Measurements from ENCODE around the gene PRND.

PRND gene

DNA sequence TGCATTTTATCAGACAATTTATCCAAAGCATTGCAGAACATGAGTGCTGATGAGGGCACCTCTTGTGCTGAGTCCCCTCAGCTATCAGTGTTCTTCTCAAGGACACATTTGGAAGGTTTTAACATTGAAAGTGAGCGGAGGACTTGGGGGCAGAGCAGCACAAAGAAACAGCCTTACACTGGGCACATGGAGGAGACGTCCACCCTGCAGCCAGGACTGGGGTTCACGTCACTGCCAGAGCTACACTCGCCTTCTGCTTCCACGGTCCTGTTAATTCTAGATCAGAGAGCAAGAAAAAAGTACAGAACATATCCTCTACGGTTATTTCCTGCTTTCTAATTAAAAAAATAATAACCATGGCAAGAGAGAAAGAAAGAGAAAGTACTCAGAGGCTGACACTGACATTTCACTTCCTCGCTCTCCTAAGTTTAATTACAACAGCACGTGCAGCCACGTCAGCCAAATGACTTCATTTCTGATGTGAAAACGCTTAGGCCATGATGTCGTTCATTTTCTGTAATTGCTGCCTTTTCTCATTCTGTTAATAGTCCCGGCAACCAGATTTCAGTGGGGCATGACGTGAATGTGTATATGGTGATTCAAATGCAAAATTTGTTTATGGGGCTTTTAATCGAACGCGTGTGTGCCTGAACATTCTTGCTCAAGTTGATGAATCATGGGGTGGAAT is 5.1 kb downstream of the PRND start:
- TF ChIP-seq, protein P1, sequence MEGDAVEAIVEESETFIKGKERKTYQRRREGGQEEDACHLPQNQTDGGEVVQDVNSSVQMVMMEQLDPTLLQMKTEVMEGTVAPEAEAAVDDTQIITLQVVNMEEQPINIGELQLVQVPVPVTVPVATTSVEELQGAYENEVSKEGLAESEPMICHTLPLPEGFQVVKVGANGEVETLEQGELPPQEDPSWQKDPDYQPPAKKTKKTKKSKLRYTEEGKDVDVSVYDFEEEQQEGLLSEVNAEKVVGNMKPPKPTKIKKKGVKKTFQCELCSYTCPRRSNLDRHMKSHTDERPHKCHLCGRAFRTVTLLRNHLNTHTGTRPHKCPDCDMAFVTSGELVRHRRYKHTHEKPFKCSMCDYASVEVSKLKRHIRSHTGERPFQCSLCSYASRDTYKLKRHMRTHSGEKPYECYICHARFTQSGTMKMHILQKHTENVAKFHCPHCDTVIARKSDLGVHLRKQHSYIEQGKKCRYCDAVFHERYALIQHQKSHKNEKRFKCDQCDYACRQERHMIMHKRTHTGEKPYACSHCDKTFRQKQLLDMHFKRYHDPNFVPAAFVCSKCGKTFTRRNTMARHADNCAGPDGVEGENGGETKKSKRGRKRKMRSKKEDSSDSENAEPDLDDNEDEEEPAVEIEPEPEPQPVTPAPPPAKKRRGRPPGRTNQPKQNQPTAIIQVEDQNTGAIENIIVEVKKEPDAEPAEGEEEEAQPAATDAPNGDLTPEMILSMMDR (IDR thresholded peaks at IDR 0.05) = no peak
- Histone ChIP-seq H3K9me3 (no peaks in the 10 kb centered on the region), H3K36me3 (no peaks in the 10 kb centered on the region), H3K4me3 (ENCODE audit: low read depth in 1 of 2, low read length in 1 of 2) (no peak overlapping the region), H3K4me1 (ENCODE audit: control insufficient read depth in 1 of 2, insufficient read depth in 1 of 2, low read depth in 1 of 2, low read length in 1 of 2) (no peaks in the 10 kb centered on the region), H3K27ac (no peak overlapping the region), H3K27me3 (peaks cover 18% of the 10 kb centered on the region)

DNA sequence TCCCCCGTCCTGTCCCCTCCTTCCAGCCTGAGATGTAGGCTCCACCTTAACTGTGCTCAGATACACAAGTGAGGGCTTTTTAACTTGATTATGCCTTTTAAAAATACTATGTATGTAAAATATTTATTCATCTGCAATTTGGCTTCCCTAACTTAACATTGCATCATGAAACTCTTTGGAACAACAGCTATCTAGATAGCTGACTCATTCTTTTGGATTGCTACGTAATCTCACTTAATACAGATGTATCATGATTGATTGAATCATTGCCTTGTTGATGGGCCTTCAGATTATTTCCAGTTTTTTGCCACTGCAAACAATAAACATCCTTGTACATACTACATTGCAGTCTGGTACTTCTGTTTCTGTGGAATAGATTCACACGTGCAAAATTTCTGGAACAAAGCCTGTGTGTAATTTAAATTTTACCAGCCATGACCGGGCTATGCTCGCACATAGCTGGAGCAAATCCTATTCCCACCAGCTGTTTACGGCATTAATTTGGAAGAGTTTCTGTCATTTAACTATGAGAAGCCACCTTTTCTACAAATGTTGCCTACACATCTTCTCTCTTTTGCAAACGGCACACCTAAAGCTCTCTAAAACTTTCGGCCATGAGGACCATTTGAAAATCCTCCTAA is 6.5 kb downstream of the PRND start:
- no peaks in the 10 kb centered on the region for H3K9me3 ChIP-seq

GRCh38 chr20:4729265-4729664 is 7.6 kb downstream of the PRND start:
- H3K4me3 ChIP-seq (ENCODE audit: low read depth in 1 of 2, low read length in 1 of 2) = no peak overlapping the region
- TF ChIP-seq, protein P1 (IDR thresholded peaks at IDR 0.05) = no peak
- no peaks in the 10 kb centered on the region for H3K9me3 ChIP-seq
- H3K27ac ChIP-seq = no peak overlapping the region
- H3K27me3 ChIP-seq = peaks cover 37% of the 10 kb centered on the region
- no peaks in the 10 kb centered on the region for H3K36me3 ChIP-seq
- no peaks in the 10 kb centered on the region for H3K4me1 ChIP-seq (ENCODE audit: control insufficient read depth in 1 of 2, insufficient read depth in 1 of 2, low read depth in 1 of 2, low read length in 1 of 2)

More for the DNA sequence above, 6.5 kb downstream of the PRND start:
- H3K4me3 ChIP-seq (ENCODE audit: low read depth in 1 of 2, low read length in 1 of 2) = no peak overlapping the region
- H3K27ac ChIP-seq = no peak overlapping the region
- TF ChIP-seq, protein P1 (IDR thresholded peaks at IDR 0.05) = no peak
- H3K4me1 ChIP-seq (ENCODE audit: control insufficient read depth in 1 of 2, insufficient read depth in 1 of 2, low read depth in 1 of 2, low read length in 1 of 2) = no peaks in the 10 kb centered on the region
- H3K36me3 ChIP-seq = no peaks in the 10 kb centered on the region
- peaks cover 27% of the 10 kb centered on the region for H3K27me3 ChIP-seq

DNA sequence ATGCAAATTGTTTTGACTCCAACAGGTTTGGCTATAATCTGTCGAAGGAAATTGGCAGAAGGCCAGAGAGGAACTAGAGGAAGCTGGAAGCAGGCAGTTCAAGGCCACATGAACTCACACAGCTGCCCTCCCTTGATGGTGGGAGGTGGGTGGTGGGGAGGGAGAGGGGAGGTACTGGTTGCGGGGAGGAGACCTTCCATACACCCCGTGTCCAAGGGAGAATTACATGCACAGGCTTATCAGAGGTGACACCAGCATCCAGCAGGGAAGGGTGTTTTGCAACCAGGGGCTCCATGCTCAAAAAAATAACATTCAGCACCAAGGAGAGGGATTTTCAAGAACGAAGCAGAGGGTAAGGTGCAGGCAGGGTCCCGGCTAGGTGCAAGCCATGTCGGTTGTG is 9.1 kb downstream of the PRND start:
- no peaks in the 10 kb centered on the region for H3K36me3 ChIP-seq
- TF ChIP-seq, protein P1 (IDR thresholded peaks at IDR 0.05) = no peak
- H3K27ac ChIP-seq = no peak overlapping the region
- no peak overlapping the region for H3K4me3 ChIP-seq (ENCODE audit: low read depth in 1 of 2, low read length in 1 of 2)
- H3K4me1 ChIP-seq (ENCODE audit: control insufficient read depth in 1 of 2, insufficient read depth in 1 of 2, low read depth in 1 of 2, low read length in 1 of 2) = no peaks in the 10 kb centered on the region
- no peaks in the 10 kb centered on the region for H3K9me3 ChIP-seq
- peaks cover 50% of the 10 kb centered on the region for H3K27me3 ChIP-seq

- TF ChIP-seq, protein P1 (IDR thresholded peaks at IDR 0.05) = no peak
- Histone ChIP-seq H3K4me1 (ENCODE audit: control insufficient read depth in 1 of 2, insufficient read depth in 1 of 2, low read depth in 1 of 2, low read length in 1 of 2) (no peaks in the 10 kb centered on the region), H3K9me3 (no peaks in the 10 kb centered on the region)
Observed at GRCh38 chr20:4736875-4737274, 15.2 kb downstream of the PRND start.

More at GRCh38 chr20:4736875-4737274, 15.2 kb downstream of the PRND start:
- no peak overlapping the region for H3K27ac ChIP-seq
- no peak overlapping the region for H3K4me3 ChIP-seq (ENCODE audit: low read depth in 1 of 2, low read length in 1 of 2)
- no peaks in the 10 kb centered on the region for H3K36me3 ChIP-seq
- peaks cover 46% of the 10 kb centered on the region for H3K27me3 ChIP-seq

Measured in neutrophil (primary cell).